Brain pericyte (primary cell): Measurements from ENCODE around the gene ABCC6.
"Not testable (repeated sequence)": the region's sequence is repeated elsewhere in the genome, so short reads cannot be mapped to it uniquely, and the experiment has no call there.

Source experiments
- DNase-seq: peaks from one replicate; pipeline ENCODE4 v3.0.0-alpha.2; 2012; ENCODE audit warnings: low read depth, low spot score

ABCC6 gene

GRCh38 chr16:16112450-16113053, 110.7 kb downstream of the ABCC6 start:
- DNase-seq: no peak

GRCh38 chr16:16111639-16112038, 111.7 kb downstream of the ABCC6 start:
- no peak for DNase-seq

- no peak for DNase-seq
These were observed 113.2 kb downstream of the ABCC6 start for GRCh38 chr16:16110111-16110490.

GRCh38 chr16:16109453-16110110, 113.7 kb downstream of the ABCC6 start:
- no peak for DNase-seq

- no peak for DNase-seq
These were observed 114.5 kb downstream of the ABCC6 start for GRCh38 chr16:16108759-16109158.

GRCh38 chr16:16107839-16108238, 115.5 kb downstream of the ABCC6 start:
- DNase-seq: no peak

- DNase-seq: no peak
These were observed 116.8 kb downstream of the ABCC6 start for GRCh38 chr16:16106466-16106865.

- DNase-seq: no peak
These were observed 117.6 kb downstream of the ABCC6 start for GRCh38 chr16:16105646-16106045.

GRCh38 chr16:16104804-16105141, 118.5 kb downstream of the ABCC6 start:
- not testable (repeated sequence) for DNase-seq

- DNase-seq: not testable (repeated sequence)
These were observed 119.0 kb downstream of the ABCC6 start for GRCh38 chr16:16104132-16104803.

- DNase-seq: no peak
These were observed 120.6 kb downstream of the ABCC6 start for GRCh38 chr16:16102738-16103137.

GRCh38 chr16:16101585-16101984, 121.7 kb downstream of the ABCC6 start:
- DNase-seq: no peak

GRCh38 chr16:16100631-16101030, 122.7 kb downstream of the ABCC6 start:
- DNase-seq: no peak

- no peak for DNase-seq
These were observed 124.0 kb downstream of the ABCC6 start for GRCh38 chr16:16099320-16099719.
